ENCODE data around the gene SMPDL3B. TPM values are rescaled to one million over a fixed set of nuclear protein-coding genes. Genes with fewer than 3 reads are reported as not detected.

Gene SMPDL3B
- total RNA-seq, 1 donor from 2014 or later = not detected

DNA sequence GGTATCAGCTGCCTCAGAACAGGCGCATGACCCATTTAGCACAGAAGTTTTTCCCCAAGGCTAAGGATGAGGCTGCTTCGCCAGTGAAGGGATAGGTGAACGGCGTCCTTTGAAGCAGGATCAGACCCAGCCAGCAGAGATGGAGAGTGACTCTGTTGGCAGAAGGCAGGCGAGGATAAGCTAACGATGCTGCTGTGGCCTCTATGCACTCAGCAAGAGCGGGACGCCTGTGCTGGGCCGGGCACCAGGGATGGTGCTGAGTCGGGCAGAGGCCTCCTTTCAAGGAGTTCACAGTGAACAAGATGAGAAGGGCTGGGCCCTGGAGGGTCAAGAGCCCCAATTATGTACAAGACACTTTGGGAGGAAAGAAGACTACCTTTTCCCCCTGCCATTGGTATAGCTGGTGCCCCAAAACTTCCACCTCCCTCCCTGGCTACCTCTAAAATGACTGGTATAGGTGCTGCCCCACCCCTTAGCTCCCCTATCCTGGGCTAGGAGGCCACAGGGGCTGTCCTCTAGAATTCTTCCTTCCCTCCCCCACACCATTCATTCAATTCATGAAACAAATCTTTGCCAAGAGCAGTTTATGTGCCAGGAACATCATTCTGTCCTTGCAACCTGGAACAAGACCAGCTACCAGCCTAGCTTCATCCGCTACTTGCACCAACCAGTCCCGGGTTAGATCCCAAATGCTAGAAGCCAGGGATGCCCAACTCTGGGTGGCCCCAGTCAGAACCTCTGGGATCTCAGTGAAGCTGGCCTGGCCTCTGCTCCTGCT is 32.5 kb downstream of the SMPDL3B start:
- DNase-seq (ENCODE audit: low spot score in 2 of 2) = no peak
- Histone ChIP-seq H3K4me3 (no peak overlapping the region), H3K27ac (peak overlapping the region in 1 of 2 donors; percentile 6), H3K4me1 (no peaks in the 10 kb centered on the region), H3K9me3 (no peaks in the 10 kb centered on the region), H3K27me3 (no peaks in the 10 kb centered on the region), H3K36me3 (peaks cover 26 to 52% of the 10 kb centered on the region in 2 donors)
- TF ChIP-seq, protein P1, sequence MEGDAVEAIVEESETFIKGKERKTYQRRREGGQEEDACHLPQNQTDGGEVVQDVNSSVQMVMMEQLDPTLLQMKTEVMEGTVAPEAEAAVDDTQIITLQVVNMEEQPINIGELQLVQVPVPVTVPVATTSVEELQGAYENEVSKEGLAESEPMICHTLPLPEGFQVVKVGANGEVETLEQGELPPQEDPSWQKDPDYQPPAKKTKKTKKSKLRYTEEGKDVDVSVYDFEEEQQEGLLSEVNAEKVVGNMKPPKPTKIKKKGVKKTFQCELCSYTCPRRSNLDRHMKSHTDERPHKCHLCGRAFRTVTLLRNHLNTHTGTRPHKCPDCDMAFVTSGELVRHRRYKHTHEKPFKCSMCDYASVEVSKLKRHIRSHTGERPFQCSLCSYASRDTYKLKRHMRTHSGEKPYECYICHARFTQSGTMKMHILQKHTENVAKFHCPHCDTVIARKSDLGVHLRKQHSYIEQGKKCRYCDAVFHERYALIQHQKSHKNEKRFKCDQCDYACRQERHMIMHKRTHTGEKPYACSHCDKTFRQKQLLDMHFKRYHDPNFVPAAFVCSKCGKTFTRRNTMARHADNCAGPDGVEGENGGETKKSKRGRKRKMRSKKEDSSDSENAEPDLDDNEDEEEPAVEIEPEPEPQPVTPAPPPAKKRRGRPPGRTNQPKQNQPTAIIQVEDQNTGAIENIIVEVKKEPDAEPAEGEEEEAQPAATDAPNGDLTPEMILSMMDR (IDR thresholded peaks at IDR 0.05) = no peak
- intact Hi-C loops (cut with DNase I) = no loop called here

DNA sequence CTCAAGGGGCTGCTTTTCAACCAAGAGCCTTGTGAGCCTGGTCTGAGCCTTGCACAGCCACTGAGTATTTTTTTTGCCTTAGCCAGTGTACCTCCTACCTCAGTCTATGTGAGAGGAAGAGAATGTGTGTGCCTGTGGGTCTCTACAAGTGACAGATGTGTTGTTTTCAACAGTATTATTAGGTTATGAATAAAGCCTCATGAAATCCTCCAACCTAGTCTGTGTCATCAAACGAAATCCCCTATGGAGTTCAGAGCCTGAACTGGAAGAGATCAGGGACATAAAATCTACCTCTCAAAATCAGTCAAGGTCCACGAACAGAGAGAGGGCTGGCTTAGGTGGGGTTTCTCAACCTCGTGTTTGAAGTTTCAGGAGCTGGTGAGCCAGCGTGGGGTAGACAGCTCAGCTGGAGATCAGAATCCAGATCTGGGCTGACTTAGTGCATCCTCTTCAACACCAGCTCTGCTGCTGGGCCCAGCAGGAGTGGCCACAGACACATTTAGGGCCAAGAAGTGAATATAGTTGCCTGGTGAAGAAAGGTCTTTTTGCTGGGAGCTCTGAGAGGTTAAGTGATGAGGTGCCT is 33.2 kb downstream of the SMPDL3B start:
- Histone ChIP-seq H3K27me3 (no peaks in the 10 kb centered on the region), H3K27ac (peak overlapping the region in 1 of 2 donors; percentile 6), H3K36me3 (peaks cover 26 to 51% of the 10 kb centered on the region in 2 donors), H3K9me3 (no peaks in the 10 kb centered on the region), H3K4me1 (no peaks in the 10 kb centered on the region), H3K4me3 (no peak overlapping the region)
- intact Hi-C loops (cut with DNase I) = no loop called here
- DNase-seq (ENCODE audit: low spot score in 2 of 2) = no peak
- TF ChIP-seq, protein P1 (IDR thresholded peaks at IDR 0.05) = no peak

DNA sequence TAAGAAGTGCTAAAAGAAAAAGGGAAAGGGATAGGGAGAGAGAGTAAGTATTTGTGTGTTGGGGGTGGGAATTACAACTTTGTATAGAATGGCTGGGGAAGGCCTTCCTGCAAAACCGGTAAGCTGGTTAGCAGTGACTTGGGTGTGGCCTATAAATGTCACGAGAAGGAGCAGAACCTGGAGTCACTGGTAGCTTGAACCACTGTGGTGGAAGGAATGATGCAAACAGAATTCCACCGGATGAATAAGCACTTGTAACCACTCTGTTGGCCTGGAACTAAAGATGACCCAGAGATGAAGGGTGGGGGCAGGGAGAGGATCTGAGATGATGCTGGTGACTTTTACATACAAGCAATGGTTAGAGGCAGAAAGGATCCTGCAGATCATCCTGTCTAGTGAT is 33.9 kb downstream of the SMPDL3B start:
- no peak for DNase-seq (ENCODE audit: low spot score in 2 of 2)
- TF ChIP-seq, protein P1 (IDR thresholded peaks at IDR 0.05) = no peak
- Histone ChIP-seq H3K4me3 (no peak overlapping the region), H3K36me3 (peaks cover 26 to 49% of the 10 kb centered on the region in 2 donors), H3K9me3 (no peaks in the 10 kb centered on the region), H3K4me1 (no peaks in the 10 kb centered on the region), H3K27ac (peak overlapping the region in 1 of 2 donors; percentile 6), H3K27me3 (no peaks in the 10 kb centered on the region)
- intact Hi-C loops (cut with DNase I) = no loop called here

DNA sequence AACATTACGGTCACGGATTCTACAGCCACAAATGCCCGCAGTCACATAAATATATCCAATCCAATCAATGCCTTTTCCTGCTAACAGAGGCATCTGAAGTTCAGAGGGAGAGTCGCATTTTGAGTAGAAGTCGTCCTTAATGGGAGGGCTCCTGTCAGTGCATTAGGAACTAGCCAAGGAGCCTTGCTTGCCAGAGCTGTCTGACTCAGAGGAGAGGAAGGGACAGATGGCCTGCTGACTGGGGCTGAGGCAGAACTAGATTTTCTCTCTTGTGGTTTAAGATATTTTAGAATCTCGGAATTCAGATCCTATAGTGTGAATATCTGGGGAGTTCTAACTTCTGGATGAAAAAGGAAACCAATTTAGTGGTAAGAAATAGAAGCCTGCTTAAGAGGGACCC is 35.6 kb downstream of the SMPDL3B start:
- Histone ChIP-seq H3K4me3 (no peak overlapping the region), H3K27ac (peak overlapping the region; percentile 48 to 49)
- no peak for DNase-seq (ENCODE audit: low spot score in 2 of 2)

DNA sequence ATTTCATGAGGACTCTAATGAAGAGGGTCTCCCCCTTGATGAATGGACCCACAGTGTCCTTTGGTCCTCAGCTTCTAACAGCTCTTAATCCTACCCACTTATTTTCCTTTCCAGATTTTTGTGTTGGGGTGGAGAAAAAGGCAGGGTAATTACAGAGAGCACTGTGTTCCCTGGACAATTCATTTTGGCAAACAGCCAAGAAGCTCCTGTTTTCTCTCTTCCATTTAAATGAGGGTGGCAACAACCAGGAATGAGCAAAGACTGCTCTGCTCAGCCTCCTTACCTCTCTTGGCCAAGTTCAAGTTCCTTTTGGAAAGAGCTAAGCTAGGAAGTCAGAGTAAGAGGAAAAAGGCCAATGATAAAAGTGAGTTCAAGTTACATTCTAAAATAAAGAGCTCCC is 36.9 kb downstream of the SMPDL3B start:
- intact Hi-C loops (cut with DNase I) = no loop called here
- Histone ChIP-seq H3K9me3 (no peaks in the 10 kb centered on the region), H3K4me1 (no peaks in the 10 kb centered on the region), H3K36me3 (peaks cover 16 to 40% of the 10 kb centered on the region in 2 donors), H3K4me3 (no peak overlapping the region), H3K27ac (peak overlapping the region in 1 of 2 donors; percentile 10), H3K27me3 (no peaks in the 10 kb centered on the region)
- TF ChIP-seq, protein P1 (IDR thresholded peaks at IDR 0.05) = no peak
- no peak for DNase-seq (ENCODE audit: low spot score in 2 of 2)

More for the DNA sequence above, 35.6 kb downstream of the SMPDL3B start:
- H3K9me3 ChIP-seq = no peaks in the 10 kb centered on the region
- no peaks in the 10 kb centered on the region for H3K27me3 ChIP-seq
- H3K4me1 ChIP-seq = no peaks in the 10 kb centered on the region
- intact Hi-C loops (cut with DNase I) = no loop called here
- TF ChIP-seq, protein P1 (IDR thresholded peaks at IDR 0.05) = no peak
- H3K36me3 ChIP-seq = peaks cover 18 to 42% of the 10 kb centered on the region in 2 donors

All from ascending aorta (tissue), 2 donors.